ENCODE data around the gene FBXO31. TPM values are rescaled to one million over a fixed set of nuclear protein-coding genes. Genes with fewer than 3 reads are reported as not detected.

FBXO31 gene
- total RNA-seq, 1 experiment from 2014 or later = 17.1 TPM

DNA sequence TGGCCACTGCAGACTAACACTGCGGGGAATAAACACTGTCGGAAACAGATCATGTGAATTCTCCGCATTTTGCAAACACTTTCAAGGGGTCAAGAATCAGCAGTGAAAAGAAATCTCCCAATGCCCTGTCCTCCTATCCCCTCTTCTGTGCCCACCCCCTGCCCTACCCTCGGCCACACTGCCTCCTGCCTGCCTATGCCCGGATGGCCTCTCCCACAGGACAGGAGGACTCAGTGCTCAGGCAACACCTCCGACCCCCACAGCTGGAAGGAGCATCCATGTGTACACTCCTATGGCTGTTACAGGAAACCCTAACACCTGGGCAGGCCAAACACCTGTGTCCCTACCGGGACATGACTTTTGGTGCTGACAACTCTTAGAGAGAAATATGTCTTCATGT lies 24.5 kb downstream of the FBXO31 start:
- Histone ChIP-seq H3K79me2 (ENCODE audit: low read length) (peaks cover 61% of the 10 kb centered on the region), H3K4me3 (ENCODE audit: low read length) (no peak overlapping the region), H3K9me3 (ENCODE audit: low read length) (no peaks in the 10 kb centered on the region), H3K4me2 (ENCODE audit: low read depth, low read length, poor library complexity, severe bottlenecking) (no peak overlapping the region), H3K4me1 (ENCODE audit: low read length) (no peaks in the 10 kb centered on the region), H2AFZ (ENCODE audit: low read length) (no peak overlapping the region), H3K9me2 (replicated peaks; ENCODE audit: insufficient read depth, low read length) (no peaks in the 10 kb centered on the region), H3K9ac (ENCODE audit: low read length) (no peak overlapping the region), H3K27me3 (ENCODE audit: low read length) (no peaks in the 10 kb centered on the region), H4K20me1 (ENCODE audit: insufficient read depth, low read depth, low read length) (peaks cover 9% of the 10 kb centered on the region; the same call in 1 of the 2 replicates), H3K36me3 (ENCODE audit: insufficient read depth, low read length) (no peaks in the 10 kb centered on the region; the same call in 1 of the 2 replicates), H3K27ac (ENCODE audit: low read length) (no peak overlapping the region)
- DNase-seq = no peak

GRCh38 chr16:87358696-87359095 lies 24.9 kb downstream of the FBXO31 start:
- H3K9ac ChIP-seq (ENCODE audit: low read length) = no peak overlapping the region
- peaks cover 9% of the 10 kb centered on the region; the same call in 1 of the 2 replicates for H4K20me1 ChIP-seq (ENCODE audit: insufficient read depth, low read depth, low read length)
- no peaks in the 10 kb centered on the region for H3K9me3 ChIP-seq (ENCODE audit: low read length)
- no peaks in the 10 kb centered on the region for H3K27me3 ChIP-seq (ENCODE audit: low read length)
- H3K4me1 ChIP-seq (ENCODE audit: low read length) = no peaks in the 10 kb centered on the region
- H3K4me2 ChIP-seq (ENCODE audit: low read depth, low read length, poor library complexity, severe bottlenecking) = no peak overlapping the region
- peaks cover 61% of the 10 kb centered on the region for H3K79me2 ChIP-seq (ENCODE audit: low read length)
- no peak overlapping the region for H3K27ac ChIP-seq (ENCODE audit: low read length)
- no peak overlapping the region for H3K4me3 ChIP-seq (ENCODE audit: low read length)
- H2AFZ ChIP-seq (ENCODE audit: low read length) = no peak overlapping the region
- DNase-seq = no peak
- H3K36me3 ChIP-seq (ENCODE audit: insufficient read depth, low read length) = no peaks in the 10 kb centered on the region; the same call in 1 of the 2 replicates
- no peaks in the 10 kb centered on the region for H3K9me2 ChIP-seq (replicated peaks; ENCODE audit: insufficient read depth, low read length)

- Histone ChIP-seq H3K9me3 (ENCODE audit: low read length) (no peaks in the 10 kb centered on the region), H4K20me1 (ENCODE audit: insufficient read depth, low read depth, low read length) (peaks cover 10% of the 10 kb centered on the region), H3K4me1 (ENCODE audit: low read length) (no peaks in the 10 kb centered on the region), H3K27ac (ENCODE audit: low read length) (no peak overlapping the region), H3K27me3 (ENCODE audit: low read length) (no peaks in the 10 kb centered on the region), H3K79me2 (ENCODE audit: low read length) (peaks cover 58% of the 10 kb centered on the region), H3K4me3 (ENCODE audit: low read length) (no peak overlapping the region), H3K9me2 (replicated peaks; ENCODE audit: insufficient read depth, low read length) (no peaks in the 10 kb centered on the region), H2AFZ (ENCODE audit: low read length) (no peak overlapping the region), H3K9ac (ENCODE audit: low read length) (no peak overlapping the region), H3K4me2 (ENCODE audit: low read depth, low read length, poor library complexity, severe bottlenecking) (no peak overlapping the region), H3K36me3 (ENCODE audit: insufficient read depth, low read length) (no peaks in the 10 kb centered on the region; the same call in 1 of the 2 replicates)
- no peak for DNase-seq
Observed at GRCh38 chr16:87358250-87358649, 25.3 kb downstream of the FBXO31 start.

DNA sequence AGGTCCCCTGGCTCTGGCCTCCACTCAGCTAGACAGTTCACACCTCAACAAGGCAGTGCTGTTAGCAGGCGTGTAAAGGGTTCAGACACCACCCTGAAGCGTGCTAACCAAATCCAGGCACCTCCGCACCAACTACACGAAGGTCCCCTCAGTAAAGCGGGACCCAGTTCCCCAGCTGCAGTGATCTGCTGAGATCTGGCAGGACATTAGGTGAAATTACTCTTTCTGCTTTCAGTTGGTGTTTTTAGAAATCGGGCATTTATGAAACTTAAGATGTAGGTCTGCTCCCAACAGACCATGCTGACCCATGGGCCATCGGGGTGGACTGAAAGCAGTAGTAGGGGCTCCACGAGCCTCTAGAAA lies 27.1 kb downstream of the FBXO31 start:
- Histone ChIP-seq H3K9me3 (ENCODE audit: low read length) (no peaks in the 10 kb centered on the region), H3K36me3 (ENCODE audit: insufficient read depth, low read length) (no peaks in the 10 kb centered on the region), H3K4me2 (ENCODE audit: low read depth, low read length, poor library complexity, severe bottlenecking) (no peak overlapping the region), H3K4me3 (ENCODE audit: low read length) (no peak overlapping the region), H3K9me2 (replicated peaks; ENCODE audit: insufficient read depth, low read length) (no peaks in the 10 kb centered on the region), H3K4me1 (ENCODE audit: low read length) (no peaks in the 10 kb centered on the region), H3K79me2 (ENCODE audit: low read length) (peaks cover 56% of the 10 kb centered on the region), H3K9ac (ENCODE audit: low read length) (no peak overlapping the region), H4K20me1 (ENCODE audit: insufficient read depth, low read depth, low read length) (peaks cover 13% of the 10 kb centered on the region), H3K27ac (ENCODE audit: low read length) (no peak overlapping the region), H3K27me3 (ENCODE audit: low read length) (no peaks in the 10 kb centered on the region), H2AFZ (ENCODE audit: low read length) (no peak overlapping the region)
- DNase-seq = no peak

- no peaks in the 10 kb centered on the region for H3K9me3 ChIP-seq (ENCODE audit: low read length)
- DNase-seq = no peak
- no peak overlapping the region for H2AFZ ChIP-seq (ENCODE audit: low read length)
- no peak overlapping the region for H3K27ac ChIP-seq (ENCODE audit: low read length)
- no peaks in the 10 kb centered on the region; the same call in 1 of the 2 replicates for H3K36me3 ChIP-seq (ENCODE audit: insufficient read depth, low read length)
- no peak overlapping the region for H3K9ac ChIP-seq (ENCODE audit: low read length)
- no peak overlapping the region for H3K4me2 ChIP-seq (ENCODE audit: low read depth, low read length, poor library complexity, severe bottlenecking)
- no peak overlapping the region for H3K4me3 ChIP-seq (ENCODE audit: low read length)
- H3K9me2 ChIP-seq (replicated peaks; ENCODE audit: insufficient read depth, low read length) = no peaks in the 10 kb centered on the region
- peaks cover 4% of the 10 kb centered on the region; the same call in 1 of the 2 replicates for H4K20me1 ChIP-seq (ENCODE audit: insufficient read depth, low read depth, low read length)
- H3K79me2 ChIP-seq (ENCODE audit: low read length) = peaks cover 67% of the 10 kb centered on the region
- H3K27me3 ChIP-seq (ENCODE audit: low read length) = no peaks in the 10 kb centered on the region
- no peaks in the 10 kb centered on the region for H3K4me1 ChIP-seq (ENCODE audit: low read length)
Observed at GRCh38 chr16:87353613-87354012, 30.0 kb downstream of the FBXO31 start.

- Histone ChIP-seq H3K9me3 (ENCODE audit: low read length) (no peaks in the 10 kb centered on the region), H3K4me2 (ENCODE audit: low read depth, low read length, poor library complexity, severe bottlenecking) (no peak overlapping the region), H3K79me2 (ENCODE audit: low read length) (peaks cover 66% of the 10 kb centered on the region), H3K27me3 (ENCODE audit: low read length) (no peaks in the 10 kb centered on the region), H3K4me1 (ENCODE audit: low read length) (no peaks in the 10 kb centered on the region), H3K9me2 (replicated peaks; ENCODE audit: insufficient read depth, low read length) (no peaks in the 10 kb centered on the region), H2AFZ (ENCODE audit: low read length) (no peak overlapping the region), H4K20me1 (ENCODE audit: insufficient read depth, low read depth, low read length) (peaks cover 4% of the 10 kb centered on the region; the same call in 1 of the 2 replicates), H3K9ac (ENCODE audit: low read length) (no peak overlapping the region), H3K36me3 (ENCODE audit: insufficient read depth, low read length) (no peaks in the 10 kb centered on the region; the same call in 1 of the 2 replicates), H3K4me3 (ENCODE audit: low read length) (no peak overlapping the region), H3K27ac (ENCODE audit: low read length) (no peak overlapping the region)
- no peak for DNase-seq
Observed at GRCh38 chr16:87352818-87353217, 30.8 kb downstream of the FBXO31 start.

GRCh38 chr16:87351320-87351698 lies 32.3 kb downstream of the FBXO31 start:
- no peak overlapping the region for H2AFZ ChIP-seq (ENCODE audit: low read length)
- peaks cover 7% of the 10 kb centered on the region; the same call in 1 of the 2 replicates for H4K20me1 ChIP-seq (ENCODE audit: insufficient read depth, low read depth, low read length)
- DNase-seq = no peak

GRCh38 chr16:87350681-87351319 lies 32.8 kb downstream of the FBXO31 start:
- H2AFZ ChIP-seq (ENCODE audit: low read length) = no peak overlapping the region
- no peaks in the 10 kb centered on the region for H3K27me3 ChIP-seq (ENCODE audit: low read length)
- no peaks in the 10 kb centered on the region for H3K9me3 ChIP-seq (ENCODE audit: low read length)
- H3K79me2 ChIP-seq (ENCODE audit: low read length) = peaks cover 67% of the 10 kb centered on the region
- H3K9me2 ChIP-seq (replicated peaks; ENCODE audit: insufficient read depth, low read length) = no peaks in the 10 kb centered on the region
- no peak for DNase-seq
- H3K36me3 ChIP-seq (ENCODE audit: insufficient read depth, low read length) = no peaks in the 10 kb centered on the region; the same call in 1 of the 2 replicates
- H3K4me2 ChIP-seq (ENCODE audit: low read depth, low read length, poor library complexity, severe bottlenecking) = no peak overlapping the region
- H3K4me1 ChIP-seq (ENCODE audit: low read length) = no peaks in the 10 kb centered on the region
- peaks cover 7% of the 10 kb centered on the region; the same call in 1 of the 2 replicates for H4K20me1 ChIP-seq (ENCODE audit: insufficient read depth, low read depth, low read length)
- H3K9ac ChIP-seq (ENCODE audit: low read length) = no peak overlapping the region
- no peak overlapping the region for H3K27ac ChIP-seq (ENCODE audit: low read length)
- H3K4me3 ChIP-seq (ENCODE audit: low read length) = no peak overlapping the region

More at GRCh38 chr16:87351320-87351698, 32.3 kb downstream of the FBXO31 start:
- Histone ChIP-seq H3K27me3 (ENCODE audit: low read length) (no peaks in the 10 kb centered on the region), H3K9ac (ENCODE audit: low read length) (no peak overlapping the region), H3K27ac (ENCODE audit: low read length) (no peak overlapping the region), H3K9me2 (replicated peaks; ENCODE audit: insufficient read depth, low read length) (no peaks in the 10 kb centered on the region), H3K9me3 (ENCODE audit: low read length) (no peaks in the 10 kb centered on the region), H3K4me1 (ENCODE audit: low read length) (no peaks in the 10 kb centered on the region), H3K79me2 (ENCODE audit: low read length) (peaks cover 65% of the 10 kb centered on the region), H3K36me3 (ENCODE audit: insufficient read depth, low read length) (no peaks in the 10 kb centered on the region; the same call in 1 of the 2 replicates), H3K4me3 (ENCODE audit: low read length) (no peak overlapping the region), H3K4me2 (ENCODE audit: low read depth, low read length, poor library complexity, severe bottlenecking) (no peak overlapping the region)

All from Karpas-422 (cell line).